ENCODE results near the gene MRPL53. TPM values are rescaled to one million over a fixed set of nuclear protein-coding genes. Genes with fewer than 3 reads are reported as not detected.

MRPL53 gene
- total and polyA plus RNA-seq, 9 of the 15 experiments (the other 6 are each of a cell fraction or from before 2014, with no cell fraction given), result 11.5 to 87.9 (median 41.1) TPM

GRCh38 chr2:74440378-74441169 lies 31.9 kb downstream of the MRPL53 start (continued):
- TF ChIP-seq ZFP91 (CRISPR knock-in tag; IDR thresholded peaks at IDR 0.05) (no peak), NR2C2 (CRISPR knock-in tag; IDR thresholded peaks at IDR 0.05) (no peak), NR2C2 (tag; IDR thresholded peaks at IDR 0.05) (no peak), HDAC1 (IDR thresholded peaks at IDR 0.05) (peak in 1 of 2 experiments; percentile 46; a peak in 2 of 4 replicates), TRIM25 (IDR thresholded peaks at IDR 0.05; ENCODE audit: borderline replicate concordance) (no peak), FOSL1 (tag; conservative IDR thresholded peaks at IDR 0.05) (no peak), DDX20 (tag; IDR thresholded peaks at IDR 0.05; ENCODE audit: low read depth) (no peak), BMI1 (IDR thresholded peaks at IDR 0.05; ENCODE audit: low read length) (no peak), ZNF263 (CRISPR knock-in tag; IDR thresholded peaks at IDR 0.05; ENCODE audit: borderline replicate concordance) (no peak), ZFP1 (CRISPR knock-in tag; IDR thresholded peaks at IDR 0.05) (no peak), HNRNPLL (IDR thresholded peaks at IDR 0.05; ENCODE audit: low read depth, low read length, poor library complexity, severe bottlenecking) (peak; percentile 29)
